ENCODE data around the gene IGSF23. TPM values are rescaled to one million over a fixed set of nuclear protein-coding genes. Genes with fewer than 3 reads are reported as not detected.
"Not testable (repeated sequence)": the region's sequence is repeated elsewhere in the genome, so short reads cannot be mapped to it uniquely, and the experiment has no call there.

The IGSF23 gene
- total RNA-seq, 1 donor from 2014 or later, result not detected

GRCh38 chr19:44605547-44605946 lies 7.8 kb upstream of the IGSF23 start:
- no peak for ATAC-seq

GRCh38 chr19:44607049-44607448 lies 6.3 kb upstream of the IGSF23 start:
- ATAC-seq, result peak; percentile 28
- DNase-seq (ENCODE audit: missing footprints), result no peak
- intact Hi-C loops (cut with DNase I), result no loop called here

More at GRCh38 chr19:44605547-44605946, 7.8 kb upstream of the IGSF23 start:
- DNase-seq (ENCODE audit: missing footprints), result no peak
- intact Hi-C loops (cut with DNase I), result no loop called here

- ATAC-seq (no peak), DNase-seq (ENCODE audit: missing footprints) (no peak)
- intact Hi-C loops (cut with DNase I), result no loop called here
These were observed 5.4 kb upstream of the IGSF23 start for GRCh38 chr19:44607917-44608316.

GRCh38 chr19:44608391-44608821 lies 5.0 kb upstream of the IGSF23 start:
- ATAC-seq, result no peak
- intact Hi-C loops (cut with DNase I), result no loop called here

GRCh38 chr19:44609219-44609618 lies 4.1 kb upstream of the IGSF23 start:
- ATAC-seq (no peak), DNase-seq (ENCODE audit: missing footprints) (no peak)
- intact Hi-C loops (cut with DNase I), result no loop called here

More at GRCh38 chr19:44608391-44608821, 5.0 kb upstream of the IGSF23 start:
- no peak for DNase-seq (ENCODE audit: missing footprints)

- intact Hi-C loops (cut with DNase I), result loop anchor here (5.0 kb wide), 1 partner anchor 37 kb away; no protein-coding TSS in a partner anchor
- not testable (repeated sequence) for ATAC-seq; DNase-seq (ENCODE audit: missing footprints)
These were observed 2.9 kb upstream of the IGSF23 start for GRCh38 chr19:44610497-44610896.

GRCh38 chr19:44611812-44612295 lies 1.5 kb upstream of the IGSF23 start:
- DNase-seq (ENCODE audit: missing footprints), result no peak
- intact Hi-C loops (cut with DNase I), result loop anchor here (5.0 kb wide), 1 partner anchor 35 kb away; no protein-coding TSS in a partner anchor
- ATAC-seq, result no peak

- intact Hi-C loops (cut with DNase I), result loop anchor here (5.0 kb wide), 1 partner anchor 33 kb away; no protein-coding TSS in a partner anchor
- ATAC-seq, result no peak
- DNase-seq (ENCODE audit: missing footprints), result no peak
These were observed 950 bp downstream of the IGSF23 start for GRCh38 chr19:44614313-44614712.

- intact Hi-C loops (cut with DNase I), result no loop called here
- DNase-seq (ENCODE audit: missing footprints) (no peak), ATAC-seq (peak; percentile 56)
These were observed 2.5 kb downstream of the IGSF23 start for GRCh38 chr19:44615863-44616247.

- no peak for ATAC-seq
- DNase-seq (ENCODE audit: missing footprints), result no peak
- intact Hi-C loops (cut with DNase I), result no loop called here
These were observed 3.9 kb downstream of the IGSF23 start for GRCh38 chr19:44617110-44617880.

GRCh38 chr19:44618640-44619357 lies 5.4 kb downstream of the IGSF23 start:
- ATAC-seq, result no peak
- no peak for DNase-seq (ENCODE audit: missing footprints)
- intact Hi-C loops (cut with DNase I), result no loop called here

- ATAC-seq (no peak), DNase-seq (ENCODE audit: missing footprints) (no peak)
- intact Hi-C loops (cut with DNase I), result no loop called here
These were observed 7.3 kb downstream of the IGSF23 start for GRCh38 chr19:44620667-44621066.

GRCh38 chr19:44621367-44621766 lies 8.0 kb downstream of the IGSF23 start:
- intact Hi-C loops (cut with DNase I), result no loop called here
- ATAC-seq (no peak), DNase-seq (ENCODE audit: missing footprints) (no peak)

- peak; percentile 57 for ATAC-seq
- intact Hi-C loops (cut with DNase I), result no loop called here
- no peak for DNase-seq (ENCODE audit: missing footprints)
These were observed 9.7 kb downstream of the IGSF23 start for GRCh38 chr19:44623080-44623479.

GRCh38 chr19:44623626-44624025 lies 10.3 kb downstream of the IGSF23 start:
- intact Hi-C loops (cut with DNase I), result no loop called here
- DNase-seq (ENCODE audit: missing footprints), result no peak
- no peak for ATAC-seq

GRCh38 chr19:44624840-44625354 lies 11.5 kb downstream of the IGSF23 start:
- ATAC-seq, result no peak
- intact Hi-C loops (cut with DNase I), result no loop called here

GRCh38 chr19:44625637-44626036 lies 12.3 kb downstream of the IGSF23 start:
- ATAC-seq; intact Hi-C loops (cut with DNase I); DNase-seq (ENCODE audit: missing footprints): not testable (repeated sequence)

More at GRCh38 chr19:44624840-44625354, 11.5 kb downstream of the IGSF23 start:
- no peak for DNase-seq (ENCODE audit: missing footprints)

GRCh38 chr19:44626048-44626624 lies 12.8 kb downstream of the IGSF23 start:
- intact Hi-C loops (cut with DNase I), result no loop called here
- ATAC-seq, result no peak
- no peak for DNase-seq (ENCODE audit: missing footprints)

- DNase-seq (ENCODE audit: missing footprints) (no peak), ATAC-seq (no peak)
- intact Hi-C loops (cut with DNase I), result no loop called here
These were observed 14.3 kb downstream of the IGSF23 start for GRCh38 chr19:44627631-44628030.

Measured in Right ventricle myocardium inferior (tissue), 1 donor.